ENCODE results near the gene KCNMB2. TPM values are rescaled to one million over a fixed set of nuclear protein-coding genes. Genes with fewer than 3 reads are reported as not detected.

Gene KCNMB2
- total RNA-seq, 1 experiment from 2014 or later: not detected

GRCh38 chr3:178749471-178749870, 213.2 kb downstream of the KCNMB2 start:
- Mint-ChIP-seq H3K27ac (ENCODE audit: unreplicated experiment) (no peak overlapping the region), H3K27me3 (ENCODE audit: insufficient read depth, unreplicated experiment) (no peaks in the 10 kb centered on the region), H3K9me3 (ENCODE audit: unreplicated experiment) (peaks cover 10% of the 10 kb centered on the region), H3K36me3 (ENCODE audit: insufficient read depth, unreplicated experiment) (peaks cover 21% of the 10 kb centered on the region), H3K4me1 (ENCODE audit: low read depth, unreplicated experiment) (no peaks in the 10 kb centered on the region), H3K4me3 (ENCODE audit: unreplicated experiment) (no peak overlapping the region)
- CTCF ChIA-PET: no interaction called here
- intact Hi-C loops (cut with micrococcal nuclease; ENCODE audit: unreplicated experiment): no loop called here
- Histone ChIP-seq H3K4me3 (ENCODE audit: low read depth, low read length) (no peak overlapping the region), H3K27me3 (replicated peaks; ENCODE audit: control insufficient read depth, insufficient read depth, low read length) (no peaks in the 10 kb centered on the region), H3K9me3 (no peaks in the 10 kb centered on the region), H3K36me3 (ENCODE audit: control insufficient read depth, insufficient read depth, low read length) (no peaks in the 10 kb centered on the region; the same call in 1 of the 2 replicates), H3K4me1 (no peaks in the 10 kb centered on the region)
- TF ChIP-seq, protein P1, sequence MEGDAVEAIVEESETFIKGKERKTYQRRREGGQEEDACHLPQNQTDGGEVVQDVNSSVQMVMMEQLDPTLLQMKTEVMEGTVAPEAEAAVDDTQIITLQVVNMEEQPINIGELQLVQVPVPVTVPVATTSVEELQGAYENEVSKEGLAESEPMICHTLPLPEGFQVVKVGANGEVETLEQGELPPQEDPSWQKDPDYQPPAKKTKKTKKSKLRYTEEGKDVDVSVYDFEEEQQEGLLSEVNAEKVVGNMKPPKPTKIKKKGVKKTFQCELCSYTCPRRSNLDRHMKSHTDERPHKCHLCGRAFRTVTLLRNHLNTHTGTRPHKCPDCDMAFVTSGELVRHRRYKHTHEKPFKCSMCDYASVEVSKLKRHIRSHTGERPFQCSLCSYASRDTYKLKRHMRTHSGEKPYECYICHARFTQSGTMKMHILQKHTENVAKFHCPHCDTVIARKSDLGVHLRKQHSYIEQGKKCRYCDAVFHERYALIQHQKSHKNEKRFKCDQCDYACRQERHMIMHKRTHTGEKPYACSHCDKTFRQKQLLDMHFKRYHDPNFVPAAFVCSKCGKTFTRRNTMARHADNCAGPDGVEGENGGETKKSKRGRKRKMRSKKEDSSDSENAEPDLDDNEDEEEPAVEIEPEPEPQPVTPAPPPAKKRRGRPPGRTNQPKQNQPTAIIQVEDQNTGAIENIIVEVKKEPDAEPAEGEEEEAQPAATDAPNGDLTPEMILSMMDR (IDR thresholded peaks at IDR 0.05; ENCODE audit: insufficient read depth in 1 of 2, low read depth in 1 of 2, low read length in 1 of 2, severe bottlenecking in 1 of 2, unreplicated experiment in 1 of 2): no peak
- DNase-seq: no peak
- no TSS peak for BruUV-seq (replicated peaks)
- POLR2A ChIA-PET: no interaction called here

GRCh38 chr3:178750639-178751300, 214.5 kb downstream of the KCNMB2 start:
- ChIA-PET POLR2A (no interaction called here), CTCF (no interaction called here)
- no peaks in the 10 kb centered on the region for H3K36me3 ChIP-seq (ENCODE audit: control insufficient read depth, insufficient read depth, low read length)
- H3K27me3 ChIP-seq (replicated peaks; ENCODE audit: control insufficient read depth, insufficient read depth, low read length): no peaks in the 10 kb centered on the region
- H3K36me3 Mint-ChIP-seq (ENCODE audit: insufficient read depth, unreplicated experiment): peaks cover 10% of the 10 kb centered on the region
- no peak for DNase-seq
- peaks cover 10% of the 10 kb centered on the region for H3K9me3 Mint-ChIP-seq (ENCODE audit: unreplicated experiment)
- H3K4me3 ChIP-seq (ENCODE audit: low read depth, low read length): no peak overlapping the region
- no peaks in the 10 kb centered on the region for H3K4me1 ChIP-seq
- no peaks in the 10 kb centered on the region for H3K9me3 ChIP-seq
- intact Hi-C loops (cut with micrococcal nuclease; ENCODE audit: unreplicated experiment): no loop called here
- H3K4me1 Mint-ChIP-seq (ENCODE audit: low read depth, unreplicated experiment): no peaks in the 10 kb centered on the region
- H3K27me3 Mint-ChIP-seq (ENCODE audit: insufficient read depth, unreplicated experiment): no peaks in the 10 kb centered on the region
- H3K27ac Mint-ChIP-seq (ENCODE audit: unreplicated experiment): no peak overlapping the region
- TF ChIP-seq, protein P1 (IDR thresholded peaks at IDR 0.05; ENCODE audit: insufficient read depth in 1 of 2, low read depth in 1 of 2, low read length in 1 of 2, severe bottlenecking in 1 of 2, unreplicated experiment in 1 of 2): no peak
- H3K4me3 Mint-ChIP-seq (ENCODE audit: unreplicated experiment): no peak overlapping the region
- no TSS peak for BruUV-seq (replicated peaks)

- H3K4me1 ChIP-seq: no peaks in the 10 kb centered on the region
- no TSS peak for BruUV-seq (replicated peaks)
- no peak overlapping the region for H3K4me3 Mint-ChIP-seq (ENCODE audit: unreplicated experiment)
- H3K27me3 Mint-ChIP-seq (ENCODE audit: insufficient read depth, unreplicated experiment): no peaks in the 10 kb centered on the region
- H3K27me3 ChIP-seq (replicated peaks; ENCODE audit: control insufficient read depth, insufficient read depth, low read length): no peaks in the 10 kb centered on the region
- no peaks in the 10 kb centered on the region for H3K9me3 ChIP-seq
- no peaks in the 10 kb centered on the region for H3K4me1 Mint-ChIP-seq (ENCODE audit: low read depth, unreplicated experiment)
- no peak overlapping the region for H3K27ac Mint-ChIP-seq (ENCODE audit: unreplicated experiment)
- TF ChIP-seq, protein P1 (IDR thresholded peaks at IDR 0.05; ENCODE audit: insufficient read depth in 1 of 2, low read depth in 1 of 2, low read length in 1 of 2, severe bottlenecking in 1 of 2, unreplicated experiment in 1 of 2): no peak
- intact Hi-C loops (cut with micrococcal nuclease; ENCODE audit: unreplicated experiment): no loop called here
- CTCF ChIA-PET: no interaction called here
- no peak overlapping the region for H3K4me3 ChIP-seq (ENCODE audit: low read depth, low read length)
- H3K36me3 Mint-ChIP-seq (ENCODE audit: insufficient read depth, unreplicated experiment): peaks cover 4% of the 10 kb centered on the region
- no peak for DNase-seq
- no peaks in the 10 kb centered on the region for H3K9me3 Mint-ChIP-seq (ENCODE audit: unreplicated experiment)
- H3K36me3 ChIP-seq (ENCODE audit: control insufficient read depth, insufficient read depth, low read length): no peaks in the 10 kb centered on the region
- POLR2A ChIA-PET: no interaction called here
Observed at GRCh38 chr3:178752843-178753242, 216.6 kb downstream of the KCNMB2 start.

Data from Caco-2 (cell line).